Activated T-helper 1 cell treated with anti-CD3 and anti-CD28 coated beads, Interleukin-2, amount 50 U/mL, for 16 hours (primary cell): ENCODE measurements around the gene ENO1.
"Not testable (repeated sequence)": the region's sequence is repeated elsewhere in the genome, so short reads cannot be mapped to it uniquely, and the experiment has no call there.

Experiments
- DNase-seq, 2 donors: peaks; one replicate each; pipeline ENCODE4 v3.0.0-alpha.2; 2020; ENCODE audit warnings: low read depth in 1 of 2, low spot score in 1 of 2

Gene ENO1

GRCh38 chr1:8878448-8878697 is at the start of gene ENO1:
ENO1 (minus strand) TSS chr1:8878686; CDS start chr1:8874908, 3,778 bp downstream.
- no peak for DNase-seq

DNA sequence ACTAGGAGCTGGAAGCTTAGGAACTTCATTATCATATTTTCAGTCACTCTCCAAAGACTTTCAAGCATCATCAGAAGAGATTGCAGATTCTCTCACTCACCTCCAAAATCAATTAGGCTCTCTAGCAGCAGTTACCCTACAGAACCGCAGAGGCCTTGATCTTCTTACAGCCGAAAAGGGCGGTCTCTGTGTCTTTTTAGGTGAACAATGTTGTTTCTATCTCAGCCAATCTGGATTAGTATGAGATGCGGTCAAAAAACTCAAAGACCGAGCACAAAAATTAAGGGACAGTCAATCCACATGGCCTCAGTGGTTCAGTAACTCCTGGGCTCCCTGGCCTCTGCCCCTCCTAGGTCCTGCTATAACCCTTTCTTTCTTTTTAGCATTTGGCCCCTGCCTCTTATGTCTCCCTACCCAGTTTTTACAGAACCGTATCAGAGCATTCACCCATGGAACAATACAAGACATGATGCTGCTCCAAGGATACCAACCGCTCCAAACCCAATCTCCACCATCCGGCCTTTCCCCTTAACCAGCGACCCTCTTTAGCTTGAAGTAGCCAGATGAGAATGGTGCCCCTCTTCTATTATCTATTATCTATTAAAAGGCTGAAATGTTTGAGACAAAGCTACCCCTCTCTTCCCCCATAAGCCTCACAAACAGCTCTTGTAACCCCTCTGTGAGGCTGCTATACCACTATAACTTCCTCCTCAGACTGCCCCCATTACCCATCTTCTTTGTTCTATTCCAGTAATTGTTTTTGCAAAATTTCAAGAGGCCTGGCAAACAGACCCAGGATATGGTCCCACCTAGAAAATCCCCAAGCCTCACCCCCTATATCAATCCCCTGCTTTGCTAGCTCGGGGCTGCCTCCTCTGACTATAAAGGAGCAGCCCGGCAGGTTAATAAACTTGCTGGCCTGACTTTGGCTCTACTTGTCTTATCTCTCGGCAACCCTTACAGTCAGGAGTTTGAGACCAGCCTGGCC is 48.5 kb upstream of the ENO1 start:
- no peak for DNase-seq

GRCh38 chr1:8925960-8926359 is 47.5 kb upstream of the ENO1 start:
- no peak for DNase-seq

GRCh38 chr1:8925406-8925805 is 46.9 kb upstream of the ENO1 start:
- DNase-seq = no peak

DNA sequence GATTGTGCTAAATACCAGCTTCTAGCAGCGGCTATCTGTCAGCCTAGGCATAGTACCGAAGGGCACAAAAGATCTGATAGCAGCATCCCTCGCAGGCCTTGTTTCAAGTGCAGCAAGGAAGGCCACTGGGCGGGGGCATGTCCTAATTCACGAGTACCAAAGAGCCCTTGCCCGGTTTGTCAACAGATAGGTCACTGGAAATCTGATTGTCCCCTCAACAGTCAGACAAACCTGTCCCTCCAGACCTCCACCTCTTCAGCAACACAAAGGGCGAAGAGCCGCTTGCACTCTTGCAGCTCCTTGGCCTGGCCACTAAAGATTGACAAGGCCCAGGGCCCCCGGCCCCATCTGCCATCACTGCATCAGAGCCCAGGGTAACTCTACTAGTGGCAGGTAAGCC is 44.5 kb upstream of the ENO1 start:
- no peak for DNase-seq

GRCh38 chr1:8917536-8917935 is 39.0 kb upstream of the ENO1 start:
- not testable (repeated sequence) for DNase-seq

DNA sequence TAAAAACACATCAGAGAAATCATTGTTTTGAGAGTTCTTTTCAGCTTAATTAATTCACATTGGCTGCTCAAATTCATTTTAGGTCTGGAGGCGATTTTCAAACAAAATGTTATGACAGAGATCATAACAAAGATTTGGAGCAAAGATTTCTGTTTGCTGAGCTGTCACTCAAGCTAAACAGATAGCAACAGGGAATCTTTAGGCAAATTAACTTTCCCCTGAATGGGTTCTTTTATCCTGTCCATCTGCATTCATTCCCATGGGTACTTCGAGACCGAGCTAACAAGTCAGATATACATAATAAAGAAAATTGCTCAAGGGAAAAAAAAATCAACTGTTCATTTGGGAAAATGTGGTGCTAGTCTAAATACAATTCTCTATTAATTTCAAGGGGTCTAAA is 37.0 kb upstream of the ENO1 start:
- no peak for DNase-seq

DNA sequence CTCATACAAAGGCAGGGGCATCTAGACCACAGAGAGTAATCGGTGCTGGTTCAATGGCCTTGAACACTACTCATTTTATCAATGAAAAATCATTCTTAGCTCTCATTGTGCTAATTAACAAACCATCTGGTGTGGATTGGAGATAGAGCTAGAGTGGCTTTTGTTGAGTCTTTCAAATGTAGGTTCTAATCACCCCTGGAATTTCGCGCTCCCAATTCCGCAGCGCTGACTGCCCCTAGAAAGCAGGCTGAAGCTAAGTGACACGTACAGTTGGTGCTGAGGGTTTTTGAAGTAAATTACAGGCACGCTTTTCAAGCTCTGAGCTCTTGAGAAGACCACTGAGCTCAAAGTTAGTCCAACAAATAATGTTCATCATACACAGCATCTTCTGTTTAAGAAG is 36.0 kb upstream of the ENO1 start:
- no peak for DNase-seq

- DNase-seq = no peak
Observed at GRCh38 chr1:8913457-8913856, 35.0 kb upstream of the ENO1 start.

- no peak for DNase-seq
Observed at GRCh38 chr1:8911416-8912309, 33.2 kb upstream of the ENO1 start.

GRCh38 chr1:8910914-8911313 is 32.4 kb upstream of the ENO1 start:
- no peak for DNase-seq

DNA sequence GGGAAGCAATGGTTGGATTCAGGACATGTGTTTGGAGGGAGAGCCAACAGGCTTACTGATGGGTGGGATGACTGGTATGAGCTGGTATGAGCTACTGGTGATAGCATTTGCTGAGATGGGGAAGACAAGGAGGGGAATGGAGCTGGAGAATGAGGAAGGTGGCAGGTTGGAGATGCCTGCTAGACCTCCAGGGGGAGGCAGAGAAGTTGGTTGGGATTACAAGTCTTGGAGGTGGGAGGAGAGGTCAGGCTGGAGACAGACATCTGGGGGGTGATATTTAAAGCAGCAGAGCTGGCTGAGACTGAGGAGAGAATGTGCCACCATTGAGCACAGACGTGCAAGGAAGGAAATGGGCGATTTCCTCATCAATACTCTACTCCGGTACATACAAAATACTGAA is 31.8 kb upstream of the ENO1 start:
- DNase-seq = no peak

GRCh38 chr1:8908388-8909151 is 30.1 kb upstream of the ENO1 start:
- no peak for DNase-seq

DNA sequence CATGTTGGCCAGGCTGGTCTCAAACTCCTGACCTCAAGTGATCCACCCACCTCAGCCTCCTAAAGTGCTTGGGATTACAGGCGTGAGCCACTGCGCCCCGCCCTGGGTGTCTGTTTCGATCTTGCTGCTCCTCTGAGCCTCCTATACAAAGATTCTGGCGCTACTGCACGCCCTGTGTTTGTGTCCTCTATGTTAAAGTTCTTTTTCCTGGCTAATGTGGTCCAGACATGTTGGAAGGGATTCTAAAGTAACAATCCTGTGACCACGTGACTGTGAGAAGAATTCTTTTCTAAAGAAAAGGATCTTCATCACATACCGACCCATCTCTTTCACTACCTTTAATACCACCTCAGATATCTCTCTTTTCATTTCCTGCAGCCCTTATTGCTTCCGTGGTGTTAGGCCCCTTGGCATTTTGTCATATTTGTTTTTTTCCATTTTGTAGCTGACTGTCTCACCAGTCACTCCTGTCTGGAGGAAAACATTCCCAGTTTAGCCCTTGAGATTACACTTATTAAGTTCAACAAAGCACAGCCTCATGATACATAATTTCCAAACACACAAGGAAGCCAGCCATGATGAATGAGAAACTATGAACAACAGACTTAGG is 27.2 kb upstream of the ENO1 start:
- no peak for DNase-seq

GRCh38 chr1:8903908-8904650 is 25.6 kb upstream of the ENO1 start:
- no peak for DNase-seq

- DNase-seq = no peak
Observed at GRCh38 chr1:8903410-8903809, 24.9 kb upstream of the ENO1 start.

GRCh38 chr1:8902765-8903164 is 24.3 kb upstream of the ENO1 start:
- DNase-seq = no peak

DNA sequence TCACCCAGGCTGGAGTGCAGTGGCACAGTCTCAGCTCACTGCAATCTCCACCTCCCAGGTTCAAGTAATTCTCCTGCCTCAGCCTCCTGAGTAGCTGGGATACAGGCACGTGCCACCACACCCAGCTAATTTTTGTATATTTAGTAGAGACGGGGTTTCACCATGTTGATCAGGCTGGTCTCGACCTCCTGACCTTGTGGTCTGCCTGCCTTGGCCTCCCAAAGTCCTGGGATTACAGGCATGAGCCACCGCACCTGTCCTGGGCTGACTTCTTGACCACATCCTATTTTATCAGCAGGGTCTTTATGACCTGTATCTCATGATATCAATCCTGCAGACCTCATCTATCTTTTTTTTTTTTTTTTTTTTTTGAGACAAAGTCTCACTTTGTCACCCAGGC is 22.2 kb upstream of the ENO1 start:
- not testable (repeated sequence) for DNase-seq

DNA sequence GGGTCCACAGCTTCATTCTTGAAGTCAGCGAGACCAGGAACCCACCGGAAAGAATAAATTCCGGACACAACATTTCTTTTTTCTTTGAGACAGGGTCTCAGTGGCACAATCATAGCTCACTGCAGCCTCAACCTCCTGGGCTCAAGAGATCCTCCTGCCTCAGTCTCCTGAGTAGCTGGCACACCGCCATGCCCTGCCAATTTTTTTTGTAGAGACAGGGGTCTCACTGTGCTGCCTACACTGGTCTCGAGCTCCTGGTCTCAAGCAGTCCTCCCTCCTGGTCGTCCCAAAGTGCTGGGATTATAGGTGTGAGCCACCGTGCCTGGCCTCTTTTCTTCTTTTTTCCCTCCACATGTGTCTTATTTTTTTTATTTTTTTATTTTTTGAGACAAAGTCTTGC is 20.6 kb upstream of the ENO1 start:
- DNase-seq = no peak

GRCh38 chr1:8898418-8898817 is 19.9 kb upstream of the ENO1 start:
- not testable (repeated sequence) for DNase-seq
